HG02943 (cell line): ENCODE results near the gene SORCS2.

Source experiments
- ATAC-seq: cut with Tn5 transposase; IDR thresholded peaks from one replicate; pipeline ENCODE4 v1.9.1; 2021; ENCODE audit warnings: mild to moderate bottlenecking, low read depth, moderate library complexity; ENCODE audit not compliant: unreplicated experiment

Gene SORCS2

GRCh38 chr4:7281691-7282665, 89.6 kb downstream of the SORCS2 start:
- no peak for ATAC-seq

GRCh38 chr4:7282786-7283440, 90.6 kb downstream of the SORCS2 start:
- ATAC-seq, result no peak

- ATAC-seq, result no peak
These were observed 93.1 kb downstream of the SORCS2 start for GRCh38 chr4:7285244-7286094.

GRCh38 chr4:7286170-7286569, 93.8 kb downstream of the SORCS2 start:
- ATAC-seq, result no peak

- ATAC-seq, result no peak
These were observed 94.5 kb downstream of the SORCS2 start for GRCh38 chr4:7286798-7287197.

- ATAC-seq, result no peak
These were observed 95.1 kb downstream of the SORCS2 start for GRCh38 chr4:7287274-7287917.

- no peak for ATAC-seq
These were observed 95.6 kb downstream of the SORCS2 start for GRCh38 chr4:7287918-7288280.

GRCh38 chr4:7288751-7289523, 96.6 kb downstream of the SORCS2 start:
- ATAC-seq, result no peak

GRCh38 chr4:7289589-7289988, 97.3 kb downstream of the SORCS2 start:
- no peak for ATAC-seq

- no peak for ATAC-seq
These were observed 99.2 kb downstream of the SORCS2 start for GRCh38 chr4:7291372-7292114.

GRCh38 chr4:7293703-7294102, 101.4 kb downstream of the SORCS2 start:
- ATAC-seq, result no peak

- ATAC-seq, result no peak
These were observed 101.9 kb downstream of the SORCS2 start for GRCh38 chr4:7294176-7294756.

GRCh38 chr4:7295197-7295910, 103.0 kb downstream of the SORCS2 start:
- ATAC-seq, result no peak

GRCh38 chr4:7295911-7296660, 103.7 kb downstream of the SORCS2 start:
- no peak for ATAC-seq

GRCh38 chr4:7296661-7297335, 104.5 kb downstream of the SORCS2 start:
- ATAC-seq, result no peak

- ATAC-seq, result no peak
These were observed 105.0 kb downstream of the SORCS2 start for GRCh38 chr4:7297374-7297773.

GRCh38 chr4:7297881-7298280, 105.5 kb downstream of the SORCS2 start:
- no peak for ATAC-seq
